HEK293 (cell line): ENCODE data around the gene DGKD.
A peak's percentile ranks its signal among the peaks of the same experiment; 100 is the strongest.

ENCODE experiments used
- CTCF ChIA-PET: fragments of 350-600 bp; formaldehyde crosslinking; extraction: SDS; loops from one replicate; lab custom pipeline; 2021; ENCODE audit warnings: antibody characterized with exemption; lab: Yijun Ruan, JAX
- POLR2A ChIA-PET: fragments of 300-600 bp; formaldehyde crosslinking; extraction: SDS; loops from one replicate; lab custom pipeline; 2020; ENCODE audit warnings: antibody characterized with exemption, inconsistent platforms; lab: Yijun Ruan, JAX
- H3K27ac ChIP-seq: fragments of 200-500 bp; sonication (Bioruptor generic); 2 replicates; pipeline ENCODE4 v1.5.1; 2014; ENCODE audit warnings: low read depth, low read length, control low read depth, inconsistent platforms; ENCODE audit errors: extremely low read depth
- H3K36me3 ChIP-seq, 2 experiments: fragments of 200-500 bp in 1 of 2; sonication (Bioruptor generic) in 1 of 2; 1 replicate in 1 of 2; 2 replicates in 1 of 2; pipeline ENCODE4 v1.5.1; 2014 to 2017; ENCODE audit warnings: inconsistent platforms in 2 of 2, low read length in 2 of 2; ENCODE audit not compliant: control insufficient read depth in 2 of 2, insufficient read depth in 1 of 2
- H3K4me1 ChIP-seq: fragments of 200-500 bp; sonication (Bioruptor generic); 2 replicates; pipeline ENCODE4 v1.5.1; 2014; ENCODE audit warnings: mild to moderate bottlenecking, low read length, inconsistent platforms; ENCODE audit not compliant: control insufficient read depth, insufficient read depth
- H3K4me3 ChIP-seq: 2 replicates; pipeline ENCODE4 v1.5.1; 2011; ENCODE audit warnings: low read depth, mild to moderate bottlenecking, control low read depth, low read length, moderate library complexity
- H3K9me3 ChIP-seq: fragments of 200-500 bp; sonication (Bioruptor generic); 2 replicates; pipeline ENCODE4 v1.5.1; 2014; ENCODE audit warnings: low read depth, low read length, inconsistent platforms; ENCODE audit not compliant: control insufficient read depth, insufficient read depth
- EGR2 ChIP-seq: fragments of 450-650 bp; formaldehyde crosslinking; IDR thresholded peaks from 2 replicates; pipeline ENCODE4 v1.5.1; 2016; ENCODE audit warnings: low read depth, missing biosample characterization, missing genetic modification characterization
- ELK4 ChIP-seq: IDR thresholded peaks from 2 replicates; pipeline ENCODE4 v1.6.1; 2011; ENCODE audit warnings: mild to moderate bottlenecking, low read depth, low read length, borderline replicate concordance
- HOXC10 ChIP-seq: sonication (generic); formaldehyde crosslinking; IDR thresholded peaks from 2 replicates; pipeline ENCODE4 v1.8.1; 2023; ENCODE audit warnings: mild to moderate bottlenecking, missing genetic modification reagents
- HOXD13 ChIP-seq: sonication (generic); formaldehyde crosslinking; IDR thresholded peaks from 2 replicates; pipeline ENCODE4 v1.8.0; 2022; ENCODE audit warnings: missing genetic modification reagents, borderline replicate concordance
- KLF16 ChIP-seq: fragments of 450-650 bp; formaldehyde crosslinking; IDR thresholded peaks from 2 replicates; pipeline ENCODE4 v1.5.1; 2017; ENCODE audit warnings: missing biosample characterization, missing genetic modification characterization
- KLF9 ChIP-seq: fragments of 450-650 bp; formaldehyde crosslinking; IDR thresholded peaks from 2 replicates; pipeline ENCODE4 v1.5.1; 2016; ENCODE audit warnings: missing biosample characterization, missing genetic modification characterization, low read depth
- ZBTB48 ChIP-seq: fragments of 450-650 bp; formaldehyde crosslinking; IDR thresholded peaks from 2 replicates; pipeline ENCODE4 v1.5.1; 2016; ENCODE audit warnings: missing biosample characterization, missing genetic modification characterization
- ZFP37 ChIP-seq: fragments of 450-650 bp; formaldehyde crosslinking; IDR thresholded peaks from 2 replicates; pipeline ENCODE4 v1.5.1; 2016; ENCODE audit warnings: missing biosample characterization, missing genetic modification characterization
- ZNF112 ChIP-seq: fragments of 450-650 bp; formaldehyde crosslinking; IDR thresholded peaks from 2 replicates; pipeline ENCODE4 v1.5.0; 2017; ENCODE audit warnings: missing biosample characterization, missing genetic modification characterization
- ZNF121 ChIP-seq: fragments of 450-650 bp; formaldehyde crosslinking; IDR thresholded peaks from 2 replicates; pipeline ENCODE4 v1.5.1; 2016; ENCODE audit warnings: missing biosample characterization, missing genetic modification characterization
- ZNF184 ChIP-seq: fragments of 450-650 bp; IDR thresholded peaks from 2 replicates; pipeline ENCODE4 v1.5.1; 2018; ENCODE audit warnings: missing biosample characterization, mild to moderate bottlenecking, missing genetic modification characterization
- ZNF214 ChIP-seq: fragments of 450-650 bp; formaldehyde crosslinking; IDR thresholded peaks from 2 replicates; pipeline ENCODE4 v1.5.1; 2017; ENCODE audit warnings: missing biosample characterization, mild to moderate bottlenecking, missing genetic modification characterization, borderline replicate concordance
- ZNF280C ChIP-seq: fragments of 450-650 bp; formaldehyde crosslinking; IDR thresholded peaks from 2 replicates; pipeline ENCODE4 v1.5.1; 2016; ENCODE audit warnings: missing biosample characterization, missing genetic modification characterization
- ZNF521 ChIP-seq: fragments of 450-650 bp; formaldehyde crosslinking; IDR thresholded peaks from 2 replicates; pipeline ENCODE4 v1.5.1; 2017; ENCODE audit warnings: missing biosample characterization, mild to moderate bottlenecking, missing genetic modification characterization
- ZNF623 ChIP-seq: fragments of 450-650 bp; formaldehyde crosslinking; IDR thresholded peaks from 2 replicates; pipeline ENCODE4 v1.5.1; 2016; ENCODE audit warnings: missing biosample characterization, missing genetic modification characterization
- ZNF624 ChIP-seq: fragments of 450-650 bp; formaldehyde crosslinking; IDR thresholded peaks from 2 replicates; pipeline ENCODE4 v1.5.1; 2017; ENCODE audit warnings: missing biosample characterization, missing genetic modification characterization
- TF ChIP-seq, protein P1 (sequence below): fragments of 450-650 bp; formaldehyde crosslinking; IDR thresholded peaks from 2 replicates; pipeline ENCODE4 v1.5.1; 2017; ENCODE audit warnings: missing biosample characterization, missing genetic modification characterization
- TF ChIP-seq, protein P2 (sequence below): fragments of 450-650 bp; formaldehyde crosslinking; IDR thresholded peaks from 2 replicates; pipeline ENCODE4 v1.5.1; 2016; ENCODE audit warnings: missing biosample characterization, missing genetic modification characterization

The DGKD gene

GRCh38 chr2:233408366-233409285 is 54.3 kb downstream of the DGKD start (continued):
- no peak for TF ChIP-seq KLF16
- TF ChIP-seq ZBTB48 (tag by site-specific recombination), result 0 out of 2 replicates have a peak, but pooled peaks have one; percentile 35
- TF ChIP-seq ZFP37 (tag by site-specific recombination), result no peak
- no peak for TF ChIP-seq ZNF521 (tag by site-specific recombination)
- TF ChIP-seq ZNF112 (tag by site-specific recombination), result no peak

DNA sequence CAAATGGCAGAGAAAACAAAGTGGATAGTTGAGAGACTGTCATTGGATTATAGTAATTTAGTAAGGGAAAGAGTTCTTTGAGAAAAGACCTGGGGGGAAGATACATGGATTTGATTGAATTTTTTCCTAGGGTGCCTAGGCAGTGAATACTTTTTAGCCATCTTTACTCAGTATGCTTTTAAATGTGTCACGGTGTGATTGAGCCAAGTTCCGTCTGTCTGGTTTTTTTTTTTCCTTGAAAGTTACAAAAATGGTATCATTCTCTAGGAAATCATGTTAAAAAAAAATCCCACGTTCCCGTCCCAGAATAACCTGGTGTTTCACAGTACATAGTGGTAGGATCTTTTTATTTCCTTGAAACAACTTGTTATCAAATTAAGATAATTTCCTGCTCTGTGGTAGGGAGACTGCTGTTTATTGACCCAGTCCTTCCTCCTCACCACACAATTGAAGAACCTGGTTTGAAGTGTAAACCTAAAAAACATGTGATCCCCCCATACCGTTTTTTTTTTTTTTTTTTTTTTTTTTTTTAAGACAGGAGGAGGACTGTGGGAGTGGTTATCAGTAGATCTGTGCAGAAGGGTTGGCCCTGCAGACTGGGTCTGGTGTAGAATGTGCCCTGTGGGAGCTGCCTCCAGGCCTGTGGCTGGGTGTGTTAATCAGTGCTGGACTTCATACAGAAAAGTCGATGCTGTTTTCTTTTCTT is 55.1 kb downstream of the DGKD start:
- ChIA-PET CTCF (no interaction called here), POLR2A (no interaction called here)
- Histone ChIP-seq H3K9me3 (no peaks in the 10 kb centered on the region), H3K4me1 (peaks cover 9% of the 10 kb centered on the region; the same call in 1 of the 2 replicates), H3K36me3 (peaks cover 0 to 5% of the 10 kb centered on the region in 2 experiments; a peak in 2 of 3 replicates), H3K27ac (no peak overlapping the region), H3K4me3 (no peak overlapping the region)
- TF ChIP-seq HOXD13, result no peak
- TF ChIP-seq EGR2 (tag by site-specific recombination), result 0 out of 2 replicates have a peak, but pooled peaks have one; percentile 12

- no peak overlapping the region for H3K4me3 ChIP-seq
- no peak for TF ChIP-seq KLF9
- H3K4me1 ChIP-seq, result peaks cover 9% of the 10 kb centered on the region; the same call in 1 of the 2 replicates
- H3K36me3 ChIP-seq, result peaks cover 0 to 6% of the 10 kb centered on the region in 2 experiments; a peak in 2 of 3 replicates
- H3K9me3 ChIP-seq, result no peaks in the 10 kb centered on the region
- H3K27ac ChIP-seq, result no peak overlapping the region
- ChIA-PET POLR2A (no interaction called here), CTCF (no interaction called here)
These were observed 56.0 kb downstream of the DGKD start for GRCh38 chr2:233410196-233410760.

DNA sequence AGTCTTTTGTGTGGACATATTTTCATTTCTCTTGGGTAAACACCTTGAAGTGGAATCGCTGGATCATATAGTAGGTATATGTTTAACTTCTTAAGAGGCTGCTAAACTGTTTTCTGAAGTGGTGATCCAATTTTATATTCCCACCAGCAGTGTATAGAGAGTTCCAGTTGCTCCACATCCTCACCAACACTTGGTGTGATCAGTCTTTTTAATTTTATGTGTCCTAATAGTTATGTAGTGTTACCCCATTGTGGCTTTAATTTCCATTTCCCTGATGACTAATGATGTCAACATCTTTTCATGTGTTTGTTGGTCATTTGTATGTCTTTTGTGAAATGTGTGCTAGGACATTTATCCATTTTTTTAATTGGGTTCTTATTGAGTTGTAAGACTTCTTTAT is 56.9 kb downstream of the DGKD start:
- CTCF ChIA-PET, result no interaction called here
- Histone ChIP-seq H3K4me3 (no peak overlapping the region), H3K27ac (no peak overlapping the region), H3K4me1 (peaks cover 9% of the 10 kb centered on the region; the same call in 1 of the 2 replicates), H3K9me3 (no peaks in the 10 kb centered on the region), H3K36me3 (peaks cover 0 to 6% of the 10 kb centered on the region in 2 experiments; a peak in 2 of 3 replicates)
- POLR2A ChIA-PET, result no interaction called here
- TF ChIP-seq ZNF214 (no peak), ZNF624 (tag by site-specific recombination) (no peak), ZNF121 (no peak), HOXC10 (no peak), ELK4 (no peak), ZNF184 (tag by site-specific recombination) (peak; percentile 100), ZNF623 (tag by site-specific recombination) (no peak), ZNF280C (tag by site-specific recombination) (no peak), KLF9 (no peak)
- TF ChIP-seq, protein P1, sequence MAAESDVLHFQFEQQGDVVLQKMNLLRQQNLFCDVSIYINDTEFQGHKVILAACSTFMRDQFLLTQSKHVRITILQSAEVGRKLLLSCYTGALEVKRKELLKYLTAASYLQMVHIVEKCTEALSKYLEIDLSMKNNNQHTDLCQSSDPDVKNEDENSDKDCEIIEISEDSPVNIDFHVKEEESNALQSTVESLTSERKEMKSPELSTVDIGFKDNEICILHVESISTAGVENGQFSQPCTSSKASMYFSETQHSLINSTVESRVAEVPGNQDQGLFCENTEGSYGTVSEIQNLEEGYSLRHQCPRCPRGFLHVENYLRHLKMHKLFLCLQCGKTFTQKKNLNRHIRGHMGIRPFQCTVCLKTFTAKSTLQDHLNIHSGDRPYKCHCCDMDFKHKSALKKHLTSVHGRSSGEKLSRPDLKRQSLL (tag by site-specific recombination), result no peak
- TF ChIP-seq, protein P2, sequence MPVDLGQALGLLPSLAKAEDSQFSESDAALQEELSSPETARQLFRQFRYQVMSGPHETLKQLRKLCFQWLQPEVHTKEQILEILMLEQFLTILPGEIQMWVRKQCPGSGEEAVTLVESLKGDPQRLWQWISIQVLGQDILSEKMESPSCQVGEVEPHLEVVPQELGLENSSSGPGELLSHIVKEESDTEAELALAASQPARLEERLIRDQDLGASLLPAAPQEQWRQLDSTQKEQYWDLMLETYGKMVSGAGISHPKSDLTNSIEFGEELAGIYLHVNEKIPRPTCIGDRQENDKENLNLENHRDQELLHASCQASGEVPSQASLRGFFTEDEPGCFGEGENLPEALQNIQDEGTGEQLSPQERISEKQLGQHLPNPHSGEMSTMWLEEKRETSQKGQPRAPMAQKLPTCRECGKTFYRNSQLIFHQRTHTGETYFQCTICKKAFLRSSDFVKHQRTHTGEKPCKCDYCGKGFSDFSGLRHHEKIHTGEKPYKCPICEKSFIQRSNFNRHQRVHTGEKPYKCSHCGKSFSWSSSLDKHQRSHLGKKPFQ (tag by site-specific recombination), result no peak
